Measurements from ENCODE around the gene PRDM8. TPM values are rescaled to one million over a fixed set of nuclear protein-coding genes. Genes with fewer than 3 reads are reported as not detected.

The PRDM8 gene
- total and polyA plus RNA-seq, 2 of the 8 experiments (the other 6 are each of a cell fraction or from before 2014, with no cell fraction given) = not detected

DNA sequence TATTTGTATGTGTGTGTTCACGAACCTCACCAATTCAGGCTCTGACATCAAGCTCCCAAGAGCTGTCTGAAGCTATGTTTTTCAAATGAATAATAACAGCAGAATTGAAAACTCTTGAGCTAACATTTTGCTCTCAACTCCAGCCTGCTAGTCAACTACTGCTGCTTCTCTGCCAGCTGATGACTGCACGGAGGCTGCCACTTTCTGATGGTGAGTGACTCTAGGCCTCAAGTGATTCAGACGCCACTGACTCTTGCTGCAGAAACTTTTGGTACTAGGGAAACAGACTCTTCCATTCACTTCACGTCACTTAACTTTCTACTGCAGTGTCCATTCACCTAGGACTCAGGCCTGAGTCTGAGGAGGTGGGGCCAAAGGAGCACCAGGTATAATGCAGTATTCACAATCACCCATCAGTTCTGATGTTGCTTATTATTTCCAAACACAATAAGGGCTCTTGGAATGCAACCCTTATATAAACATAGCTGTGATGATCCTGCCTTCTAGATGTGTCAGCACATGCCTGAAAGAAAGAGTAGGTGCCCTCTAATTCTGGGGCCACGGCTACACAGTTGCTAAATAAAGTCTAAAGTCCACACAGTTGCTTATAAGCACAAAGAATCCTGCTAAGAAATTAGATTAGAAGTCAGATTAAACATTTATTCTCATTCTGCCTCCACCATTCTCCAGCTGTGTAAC lies 16.0 kb downstream of the PRDM8 start:
- Histone ChIP-seq H2AK5ac (ENCODE audit: low read depth, low read length) (no peak overlapping the region), H3K9me3 (ENCODE audit: insufficient read depth in 2 of 2, low read depth in 1 of 2, low read length in 1 of 2) (no peaks in the 10 kb centered on the region), H4K8ac (ENCODE audit: extremely low read depth, insufficient read depth, low read length) (no peak overlapping the region), H3K4me3 (ENCODE audit: extremely low read depth in 1 of 4, insufficient read depth in 2 of 4, low read depth in 3 of 4, low read length in 4 of 4) (no peak overlapping the region), H3K18ac (ENCODE audit: extremely low read depth, low read length) (no peak overlapping the region), H3K27me3 (replicated peaks in 1 of 4; ENCODE audit: control insufficient read depth in 3 of 4, extremely low read depth in 1 of 4, insufficient read depth in 3 of 4, low read length in 3 of 4) (peaks cover 5 to 24% (median 19%) of the 10 kb centered on the region in 4 experiments), H3K14ac (ENCODE audit: insufficient read length) (no peak overlapping the region), H2AFZ (ENCODE audit: low read length) (no peak overlapping the region), H4K5ac (ENCODE audit: insufficient read length, low read depth, low read length) (no peak overlapping the region), H4K91ac (replicated peaks; ENCODE audit: insufficient read length, low read length) (no peak overlapping the region), H2BK120ac (replicated peaks; ENCODE audit: low read depth, low read length) (no peak overlapping the region), H3K23me2 (ENCODE audit: low read depth, low read length) (peaks cover 1% of the 10 kb centered on the region; the same call in 1 of the 2 replicates), H3K36me3 (ENCODE audit: control insufficient read depth in 2 of 4, insufficient read depth in 4 of 4, low read length in 3 of 4) (no peaks in the 10 kb centered on the region), H3K9ac (replicated peaks in 1 of 4; ENCODE audit: extremely low read depth in 1 of 4, low read depth in 3 of 4, low read length in 3 of 4) (no peak overlapping the region), H3K56ac (replicated peaks; ENCODE audit: insufficient read length, low read depth, low read length) (no peak overlapping the region), H2BK20ac (ENCODE audit: low read length) (no peak overlapping the region), H3K4ac (replicated peaks; ENCODE audit: insufficient read length, low read depth, low read length) (no peak overlapping the region), H3K4me1 (replicated peaks in 1 of 4; ENCODE audit: control insufficient read depth in 3 of 4, insufficient read depth in 4 of 4, low read length in 3 of 4) (no peaks in the 10 kb centered on the region), H3K79me1 (ENCODE audit: low read depth, low read length) (no peaks in the 10 kb centered on the region), H4K20me1 (replicated peaks in 1 of 2; ENCODE audit: control insufficient read depth in 1 of 2, insufficient read depth in 2 of 2, low read length in 2 of 2) (peaks cover 0 to under 1% of the 10 kb centered on the region in 2 experiments), H3K4me2 (ENCODE audit: insufficient read depth in 1 of 2, low read depth in 2 of 2, low read length in 2 of 2) (no peak overlapping the region), H3K27ac (ENCODE audit: low read depth, low read length) (no peak overlapping the region), H3K23ac (ENCODE audit: insufficient read length) (no peak overlapping the region), H2BK15ac (ENCODE audit: low read length) (no peak overlapping the region), H2BK5ac (ENCODE audit: low read depth, low read length) (no peak overlapping the region), H2BK12ac (ENCODE audit: low read depth, low read length) (no peak overlapping the region), H3K79me2 (ENCODE audit: control insufficient read depth in 1 of 2, insufficient read depth in 2 of 2, low read length in 2 of 2) (no peaks in the 10 kb centered on the region)
- no peak for FAIRE-seq
- DNase-seq (ENCODE audit: low read depth in 1 of 2, low spot score in 2 of 2) = no peak
- POLR2A ChIA-PET (ENCODE audit: partially characterized antibody) = no interaction called here
- TF ChIP-seq RBBP5 (IDR thresholded peaks at IDR 0.05; ENCODE audit: borderline replicate concordance, low read depth, low read length) (no peak), KDM5A (IDR thresholded peaks at IDR 0.05; ENCODE audit: low read length) (no peak), SIX5 (IDR thresholded peaks at IDR 0.05; ENCODE audit: low read depth, low read length) (no peak), CHD2 (IDR thresholded peaks at IDR 0.05; ENCODE audit: low read length) (no peak)
- CTCF ChIA-PET (ENCODE audit: partially characterized antibody) = interaction anchor here (0.6 to 3.3 kb wide), 12 partner anchors 11 to 1262 kb away, joined by 3 to 22 read pairs (median 4); partner anchors contain the start of gene PRDM8
- WGBS, 2 experiments (ENCODE audit: extremely low coverage in 1 of 2, insufficient coverage in 1 of 2, insufficient read length in 1 of 2, insufficient replicate concordance in 2 of 2, low coverage in 1 of 2, low lambda C conversion rate in 2 of 2, missing lambda C conversion rate in 1 of 2) = 70% methylated on average over 5 of the region's 5 CpGs; no CpG with 5 or more reads in 1 of the 2 experiments

All from H1 (cell line).